Measurements from ENCODE around the gene MYBPC2.

MYBPC2 gene

DNA sequence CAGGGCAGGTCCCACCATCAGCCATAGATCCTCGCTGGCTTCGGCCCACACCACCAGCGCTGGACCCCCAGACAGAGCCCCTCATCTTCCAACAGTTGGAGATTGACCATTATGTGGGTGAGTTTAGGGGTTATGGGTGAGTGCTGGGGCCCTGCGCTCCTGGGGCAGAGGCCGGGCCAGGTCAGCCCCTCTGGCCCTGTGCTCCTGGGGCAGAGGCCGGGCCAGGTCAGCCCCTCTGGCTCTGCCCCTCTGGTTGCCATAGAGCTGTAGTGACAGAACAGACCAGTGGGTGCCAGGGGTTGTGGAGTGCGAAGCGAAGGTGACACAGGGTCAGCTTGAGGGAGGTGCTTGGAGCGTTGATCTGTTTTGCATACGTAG is 33.3 kb upstream of the MYBPC2 start:
- Histone ChIP-seq H3K27me3 (replicated peaks in 2 of 5; ENCODE audit: control insufficient read depth in 4 of 5, insufficient read depth in 5 of 5, low read length in 4 of 5) (no peaks in the 10 kb centered on the region), H3K4me3 (ENCODE audit: control insufficient read depth in 1 of 7, extremely low read depth in 1 of 7, insufficient read depth in 4 of 7, low read depth in 2 of 7, low read length in 6 of 7) (no peak overlapping the region), H3K36me3 (ENCODE audit: control insufficient read depth in 4 of 4, insufficient read depth in 4 of 4, low read length in 3 of 4) (peaks cover 0 to 49% (median 22%) of the 10 kb centered on the region in 4 experiments), H3K27ac (ENCODE audit: insufficient read depth in 1 of 2, low read depth in 1 of 2, low read length in 2 of 2, poor library complexity in 1 of 2, severe bottlenecking in 2 of 2) (no peak overlapping the region), H3K4me1 (ENCODE audit: control extremely low read depth in 1 of 4, control insufficient read depth in 4 of 4, insufficient read depth in 4 of 4, low read length in 3 of 4) (no peaks in the 10 kb centered on the region), H3K9me3 (ENCODE audit: control extremely low read depth in 1 of 5, control insufficient read depth in 4 of 5, insufficient read depth in 2 of 5, low read depth in 1 of 5, low read length in 4 of 5) (no peaks in the 10 kb centered on the region)
- DNase-seq: no peak
- CTCF ChIA-PET: no interaction called here
- POLR2A ChIA-PET: interaction anchor here (0.6 kb wide), 1 partner anchor 20 kb away, joined by 3 read pairs; no protein-coding TSS in a partner anchor
- WGBS (ENCODE audit: insufficient coverage): 97% methylated on average over 4 of the region's 10 CpGs

DNA sequence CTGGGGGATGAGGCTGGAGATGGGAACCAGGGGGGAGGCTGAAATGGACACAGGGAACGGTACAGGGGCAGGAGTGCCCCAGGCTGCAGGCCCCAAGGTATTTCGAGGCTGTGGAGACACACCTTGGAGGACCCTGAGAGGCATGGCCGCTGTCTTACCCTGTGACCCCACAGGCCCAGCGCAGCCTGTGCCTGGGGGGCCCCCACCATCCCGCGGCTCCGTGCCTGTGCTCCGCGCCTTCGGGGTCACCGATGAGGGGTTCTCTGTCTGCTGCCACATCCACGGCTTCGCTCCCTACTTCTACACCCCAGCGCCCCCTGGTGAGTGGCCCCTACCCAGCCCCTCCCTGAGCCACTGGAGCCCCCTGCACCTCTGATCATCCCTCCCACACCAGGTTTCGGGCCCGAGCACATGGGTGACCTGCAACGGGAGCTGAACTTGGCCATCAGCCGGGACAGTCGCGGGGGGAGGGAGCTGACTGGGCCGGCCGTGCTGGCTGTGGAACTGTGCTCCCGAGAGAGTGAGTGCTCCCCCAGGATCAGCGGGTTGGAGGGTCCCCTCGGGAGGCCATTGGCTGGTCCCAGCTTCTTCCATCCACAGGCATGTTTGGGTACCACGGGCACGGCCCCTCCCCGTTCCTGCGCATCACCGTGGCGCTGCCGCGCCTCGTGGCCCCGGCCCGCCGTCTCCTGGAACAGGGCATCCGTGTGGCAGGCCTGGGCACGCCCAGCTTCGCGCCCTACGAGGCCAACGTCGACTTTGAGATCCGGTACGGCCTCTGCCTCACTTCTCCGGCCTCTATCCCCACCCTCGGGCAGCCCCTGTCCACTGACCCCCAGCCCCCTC is 30.9 kb upstream of the MYBPC2 start:
- 90% methylated on average over 38 of the region's 48 CpGs for WGBS (ENCODE audit: insufficient coverage)
- Histone ChIP-seq H3K27ac (ENCODE audit: insufficient read depth in 1 of 2, low read depth in 1 of 2, low read length in 2 of 2, poor library complexity in 1 of 2, severe bottlenecking in 2 of 2) (no peak overlapping the region), H3K4me1 (ENCODE audit: control extremely low read depth in 1 of 4, control insufficient read depth in 4 of 4, insufficient read depth in 4 of 4, low read length in 3 of 4) (no peaks in the 10 kb centered on the region), H3K4me3 (ENCODE audit: control insufficient read depth in 1 of 7, extremely low read depth in 1 of 7, insufficient read depth in 4 of 7, low read depth in 2 of 7, low read length in 6 of 7) (no peak overlapping the region), H3K27me3 (replicated peaks in 2 of 5; ENCODE audit: control insufficient read depth in 4 of 5, insufficient read depth in 5 of 5, low read length in 4 of 5) (no peaks in the 10 kb centered on the region), H3K36me3 (ENCODE audit: control insufficient read depth in 4 of 4, insufficient read depth in 4 of 4, low read length in 3 of 4) (peaks cover 0 to 64% (median 32%) of the 10 kb centered on the region in 4 experiments), H3K9me3 (ENCODE audit: control extremely low read depth in 1 of 5, control insufficient read depth in 4 of 5, insufficient read depth in 2 of 5, low read depth in 1 of 5, low read length in 4 of 5) (no peaks in the 10 kb centered on the region)
- ChIA-PET CTCF (interaction anchor here (0.6 to 1.4 kb wide), 2 partner anchors 15 to 392 kb away, joined by 3 read pairs; no protein-coding TSS in a partner anchor), POLR2A (no interaction called here)
- no peak for DNase-seq

DNA sequence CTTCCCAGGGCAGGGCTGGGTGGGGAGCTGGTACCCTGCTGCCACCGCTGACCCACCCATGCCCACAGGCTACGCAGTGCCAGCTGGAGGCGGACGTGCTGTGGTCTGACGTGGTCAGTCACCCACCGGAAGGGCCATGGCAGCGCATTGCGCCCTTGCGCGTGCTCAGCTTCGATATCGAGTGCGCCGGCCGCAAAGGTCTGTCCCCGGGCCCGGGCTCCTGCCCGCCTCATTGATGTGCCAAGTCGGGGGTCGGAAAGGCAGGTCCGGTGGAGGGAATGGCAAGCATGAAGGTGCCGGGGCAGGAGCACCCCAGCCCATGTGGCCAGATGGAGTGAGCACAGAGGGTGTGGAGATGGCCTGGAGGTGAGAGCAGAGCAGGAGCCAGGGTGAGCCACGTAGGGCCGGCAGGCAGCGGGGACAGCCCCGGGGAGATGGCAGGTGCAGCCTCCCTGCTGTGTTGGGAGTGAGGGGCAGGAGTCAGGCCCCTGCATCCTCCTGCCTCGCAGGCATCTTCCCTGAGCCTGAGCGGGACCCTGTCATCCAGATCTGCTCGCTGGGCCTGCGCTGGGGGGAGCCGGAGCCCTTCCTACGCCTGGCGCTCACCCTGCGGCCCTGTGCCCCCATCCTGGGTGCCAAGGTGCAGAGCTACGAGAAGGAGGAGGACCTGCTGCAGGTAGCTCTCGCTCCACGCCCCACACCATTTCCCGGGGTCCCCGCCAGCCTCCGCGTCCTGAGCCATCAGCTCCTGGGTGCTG is 30.0 kb upstream of the MYBPC2 start:
- CTCF ChIA-PET: interaction anchor here (1.4 kb wide), 1 partner anchor 16 kb away, joined by 3 read pairs; no protein-coding TSS in a partner anchor
- POLR2A ChIA-PET: no interaction called here

DNA sequence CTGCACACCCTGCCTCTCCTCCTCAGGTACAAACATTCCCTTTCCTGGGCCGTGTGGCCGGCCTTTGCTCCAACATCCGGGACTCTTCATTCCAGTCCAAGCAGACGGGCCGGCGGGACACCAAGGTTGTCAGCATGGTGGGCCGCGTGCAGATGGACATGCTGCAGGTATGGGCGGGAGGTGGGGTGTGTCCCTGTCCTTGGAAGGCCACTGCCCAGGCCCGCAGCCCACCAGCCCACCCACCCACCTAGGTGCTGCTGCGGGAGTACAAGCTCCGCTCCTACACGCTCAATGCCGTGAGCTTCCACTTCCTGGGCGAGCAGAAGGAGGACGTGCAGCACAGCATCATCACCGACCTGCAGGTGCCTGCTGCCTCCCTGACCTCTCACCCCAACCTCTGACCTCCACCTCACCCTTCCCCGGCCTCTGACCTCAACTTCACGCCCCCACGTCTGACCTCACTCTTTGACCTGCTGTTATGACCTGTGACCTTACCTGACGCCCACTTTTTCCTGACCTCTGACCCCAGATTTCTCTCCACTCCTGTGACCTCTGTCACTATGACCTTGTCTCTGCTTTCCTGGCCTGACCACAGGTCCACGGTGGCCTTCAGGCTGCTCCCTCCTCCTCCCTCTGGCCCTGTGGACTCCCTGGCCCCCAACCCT is 26.4 kb upstream of the MYBPC2 start:
- Histone ChIP-seq H3K9me3 (ENCODE audit: control extremely low read depth in 1 of 5, control insufficient read depth in 4 of 5, insufficient read depth in 2 of 5, low read depth in 1 of 5, low read length in 4 of 5) (no peaks in the 10 kb centered on the region), H3K4me3 (ENCODE audit: control insufficient read depth in 1 of 7, extremely low read depth in 1 of 7, insufficient read depth in 4 of 7, low read depth in 2 of 7, low read length in 6 of 7) (no peak overlapping the region), H3K27ac (ENCODE audit: insufficient read depth in 1 of 2, low read depth in 1 of 2, low read length in 2 of 2, poor library complexity in 1 of 2, severe bottlenecking in 2 of 2) (no peak overlapping the region), H3K4me1 (ENCODE audit: control extremely low read depth in 1 of 4, control insufficient read depth in 4 of 4, insufficient read depth in 4 of 4, low read length in 3 of 4) (no peaks in the 10 kb centered on the region), H3K27me3 (replicated peaks in 2 of 5; ENCODE audit: control insufficient read depth in 4 of 5, insufficient read depth in 5 of 5, low read length in 4 of 5) (no peaks in the 10 kb centered on the region), H3K36me3 (ENCODE audit: control insufficient read depth in 4 of 4, insufficient read depth in 4 of 4, low read length in 3 of 4) (peaks cover 2 to 80% (median 43%) of the 10 kb centered on the region in 4 experiments)
- POLR2A ChIA-PET: no interaction called here
- DNase-seq: no peak
- CTCF ChIA-PET: no interaction called here
- 94% methylated on average over 11 of the region's 22 CpGs for WGBS (ENCODE audit: insufficient coverage)

More for the DNA sequence above, 30.0 kb upstream of the MYBPC2 start:
- DNase-seq: no peak
- peaks cover 0 to 68% (median 32%) of the 10 kb centered on the region in 4 experiments for H3K36me3 ChIP-seq (ENCODE audit: control insufficient read depth in 4 of 4, insufficient read depth in 4 of 4, low read length in 3 of 4)
- H3K27ac ChIP-seq (ENCODE audit: insufficient read depth in 1 of 2, low read depth in 1 of 2, low read length in 2 of 2, poor library complexity in 1 of 2, severe bottlenecking in 2 of 2): no peak overlapping the region
- no peaks in the 10 kb centered on the region for H3K4me1 ChIP-seq (ENCODE audit: control extremely low read depth in 1 of 4, control insufficient read depth in 4 of 4, insufficient read depth in 4 of 4, low read length in 3 of 4)
- H3K27me3 ChIP-seq (replicated peaks in 2 of 5; ENCODE audit: control insufficient read depth in 4 of 5, insufficient read depth in 5 of 5, low read length in 4 of 5): no peaks in the 10 kb centered on the region
- no peak overlapping the region for H3K4me3 ChIP-seq (ENCODE audit: control insufficient read depth in 1 of 7, extremely low read depth in 1 of 7, insufficient read depth in 4 of 7, low read depth in 2 of 7, low read length in 6 of 7)
- 98% methylated on average over 34 of the region's 41 CpGs for WGBS (ENCODE audit: insufficient coverage)
- no peaks in the 10 kb centered on the region for H3K9me3 ChIP-seq (ENCODE audit: control extremely low read depth in 1 of 5, control insufficient read depth in 4 of 5, insufficient read depth in 2 of 5, low read depth in 1 of 5, low read length in 4 of 5)

DNA sequence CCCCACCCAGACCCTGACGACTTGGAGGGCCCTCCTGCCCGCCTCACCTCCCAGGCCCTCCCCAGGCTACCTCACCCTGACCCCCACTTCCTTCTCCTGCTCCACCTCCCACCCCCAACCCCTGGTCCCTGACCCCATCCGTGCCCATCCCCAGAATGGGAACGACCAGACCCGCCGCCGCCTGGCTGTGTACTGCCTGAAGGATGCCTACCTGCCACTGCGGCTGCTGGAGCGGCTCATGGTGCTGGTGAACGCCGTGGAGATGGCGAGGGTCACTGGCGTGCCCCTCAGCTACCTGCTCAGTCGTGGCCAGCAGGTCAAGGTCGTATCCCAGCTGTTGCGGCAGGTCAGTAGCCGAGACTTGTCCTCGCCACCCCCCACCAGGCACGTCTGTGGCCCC is 25.9 kb upstream of the MYBPC2 start:
- DNase-seq: no peak
- no peak overlapping the region for H3K4me3 ChIP-seq (ENCODE audit: control insufficient read depth in 1 of 7, extremely low read depth in 1 of 7, insufficient read depth in 4 of 7, low read depth in 2 of 7, low read length in 6 of 7)
- no peaks in the 10 kb centered on the region for H3K9me3 ChIP-seq (ENCODE audit: control extremely low read depth in 1 of 5, control insufficient read depth in 4 of 5, insufficient read depth in 2 of 5, low read depth in 1 of 5, low read length in 4 of 5)
- no peaks in the 10 kb centered on the region for H3K27me3 ChIP-seq (replicated peaks in 2 of 5; ENCODE audit: control insufficient read depth in 4 of 5, insufficient read depth in 5 of 5, low read length in 4 of 5)
- peaks cover 2 to 77% (median 45%) of the 10 kb centered on the region in 4 experiments for H3K36me3 ChIP-seq (ENCODE audit: control insufficient read depth in 4 of 4, insufficient read depth in 4 of 4, low read length in 3 of 4)
- H3K4me1 ChIP-seq (ENCODE audit: control extremely low read depth in 1 of 4, control insufficient read depth in 4 of 4, insufficient read depth in 4 of 4, low read length in 3 of 4): no peaks in the 10 kb centered on the region
- POLR2A ChIA-PET: no interaction called here
- H3K27ac ChIP-seq (ENCODE audit: insufficient read depth in 1 of 2, low read depth in 1 of 2, low read length in 2 of 2, poor library complexity in 1 of 2, severe bottlenecking in 2 of 2): no peak overlapping the region
- WGBS (ENCODE audit: insufficient coverage): 98% methylated on average over 16 of the region's 19 CpGs
- CTCF ChIA-PET: no interaction called here

DNA sequence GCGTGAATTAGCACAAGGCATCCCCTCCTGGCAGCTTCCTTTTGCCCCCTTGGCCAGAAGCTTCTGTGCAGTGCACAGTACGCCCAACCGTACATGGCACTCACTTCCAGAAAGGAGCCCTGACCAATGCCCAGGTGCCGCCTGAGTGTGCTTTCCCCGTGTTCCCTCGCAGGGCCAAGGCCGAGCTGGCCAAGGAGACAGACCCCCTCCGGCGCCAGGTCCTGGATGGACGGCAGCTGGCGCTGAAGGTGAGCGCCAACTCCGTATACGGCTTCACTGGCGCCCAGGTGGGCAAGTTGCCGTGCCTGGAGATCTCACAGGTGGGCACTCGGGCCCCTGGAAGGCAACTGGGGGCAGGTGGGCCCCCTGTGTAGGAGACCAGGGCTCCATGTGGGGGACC is 23.3 kb upstream of the MYBPC2 start:
- Histone ChIP-seq H3K4me3 (ENCODE audit: control insufficient read depth in 1 of 7, extremely low read depth in 1 of 7, insufficient read depth in 4 of 7, low read depth in 2 of 7, low read length in 6 of 7) (no peak overlapping the region), H3K9me3 (ENCODE audit: control extremely low read depth in 1 of 5, control insufficient read depth in 4 of 5, insufficient read depth in 2 of 5, low read depth in 1 of 5, low read length in 4 of 5) (peaks cover 0 to 1% (median 0%) of the 10 kb centered on the region in 5 experiments), H3K4me1 (ENCODE audit: control extremely low read depth in 1 of 4, control insufficient read depth in 4 of 4, insufficient read depth in 4 of 4, low read length in 3 of 4) (peaks cover 0 to under 1% (median under 1%) of the 10 kb centered on the region in 4 experiments), H3K27me3 (replicated peaks in 2 of 5; ENCODE audit: control insufficient read depth in 4 of 5, insufficient read depth in 5 of 5, low read length in 4 of 5) (no peaks in the 10 kb centered on the region), H3K27ac (ENCODE audit: insufficient read depth in 1 of 2, low read depth in 1 of 2, low read length in 2 of 2, poor library complexity in 1 of 2, severe bottlenecking in 2 of 2) (no peak overlapping the region), H3K36me3 (ENCODE audit: control insufficient read depth in 4 of 4, insufficient read depth in 4 of 4, low read length in 3 of 4) (peaks cover 2 to 71% (median 32%) of the 10 kb centered on the region in 4 experiments)
- POLR2A ChIA-PET: no interaction called here
- 97% methylated on average over 17 of the region's 17 CpGs for whole genome bisulfite sequencing (ENCODE audit: insufficient coverage)
- no peak for DNase-seq
- CTCF ChIA-PET: interaction anchor here (1.4 kb wide), 1 partner anchor 19 kb away, joined by 4 read pairs; no protein-coding TSS in a partner anchor

Measured in common myeloid progenitor, CD34-positive (primary cell).